Measurements from ENCODE around the gene EPPIN. TPM values are rescaled to one million over a fixed set of nuclear protein-coding genes. Genes with fewer than 3 reads are reported as not detected.

Gene EPPIN
- total and polyA plus RNA-seq, 8 donors, result not detected

- intact Hi-C loops (cut with DNase I), result no loop called here
- Histone ChIP-seq H3K27me3 (no peaks in the 10 kb centered on the region), H3K27ac (no peak overlapping the region), H3K4me1 (no peaks in the 10 kb centered on the region), H3K4me3 (no peak overlapping the region), H3K9me3 (no peaks in the 10 kb centered on the region), H3K36me3 (no peaks in the 10 kb centered on the region)
- DNase-seq, result no peak
- TF ChIP-seq, protein P1, sequence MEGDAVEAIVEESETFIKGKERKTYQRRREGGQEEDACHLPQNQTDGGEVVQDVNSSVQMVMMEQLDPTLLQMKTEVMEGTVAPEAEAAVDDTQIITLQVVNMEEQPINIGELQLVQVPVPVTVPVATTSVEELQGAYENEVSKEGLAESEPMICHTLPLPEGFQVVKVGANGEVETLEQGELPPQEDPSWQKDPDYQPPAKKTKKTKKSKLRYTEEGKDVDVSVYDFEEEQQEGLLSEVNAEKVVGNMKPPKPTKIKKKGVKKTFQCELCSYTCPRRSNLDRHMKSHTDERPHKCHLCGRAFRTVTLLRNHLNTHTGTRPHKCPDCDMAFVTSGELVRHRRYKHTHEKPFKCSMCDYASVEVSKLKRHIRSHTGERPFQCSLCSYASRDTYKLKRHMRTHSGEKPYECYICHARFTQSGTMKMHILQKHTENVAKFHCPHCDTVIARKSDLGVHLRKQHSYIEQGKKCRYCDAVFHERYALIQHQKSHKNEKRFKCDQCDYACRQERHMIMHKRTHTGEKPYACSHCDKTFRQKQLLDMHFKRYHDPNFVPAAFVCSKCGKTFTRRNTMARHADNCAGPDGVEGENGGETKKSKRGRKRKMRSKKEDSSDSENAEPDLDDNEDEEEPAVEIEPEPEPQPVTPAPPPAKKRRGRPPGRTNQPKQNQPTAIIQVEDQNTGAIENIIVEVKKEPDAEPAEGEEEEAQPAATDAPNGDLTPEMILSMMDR (IDR thresholded peaks at IDR 0.05), result no peak
- no peak for FAIRE-seq
- WGBS, 2 donors, result 80 to 83% methylated on average over 1 of the region's 1 CpG
- no peak for ATAC-seq
Measured at GRCh38 chr20:45495501-45495941, 51.7 kb downstream of the EPPIN start.

Other genes with a start within 250 kb of the EPPIN start
- gene RBPJL, start 240.6 kb downstream of the EPPIN start, total RNA-seq, result 100 to 1,000 TPM; 169 to 591 (median 427) TPM
- gene RBPJL, start 240.6 kb downstream of the EPPIN start, polyA plus RNA-seq, result 1,000 to 10,000 TPM; 1,163 to 1,575 TPM
- gene MATN4, start 239.1 kb downstream of the EPPIN start, total RNA-seq, result 1 to 10 TPM in 5 of 6 donors, under 1 TPM in 1; 0.89 to 6.4 (median 2.3) TPM
- gene MATN4, start 239.1 kb downstream of the EPPIN start, polyA plus RNA-seq, result 1 to 10 TPM; 1.5 to 3.1 TPM
- 100 to 1,000 TPM in 2 of 6 donors, 10 to 100 TPM in 4; 50.9 to 208 (median 56.0) TPM for gene SDC4, start 199.0 kb downstream of the EPPIN start, total RNA-seq
- 10 to 100 TPM; 48.2 to 54.8 TPM for gene SDC4, start 199.0 kb downstream of the EPPIN start, polyA plus RNA-seq
- 10 to 100 TPM; 11.1 to 19.0 (median 16.5) TPM for gene SYS1, start 184.2 kb downstream of the EPPIN start, total RNA-seq
- 10 to 100 TPM in 1 of 2 donors, 1 to 10 TPM in 1; 9.6 to 13.7 TPM for gene SYS1, start 184.2 kb downstream of the EPPIN start, polyA plus RNA-seq
- under 1 TPM in 1 of 6 donors, not detected in 5; 0.44 TPM for gene TP53TG5, start 169.1 kb downstream of the EPPIN start, total RNA-seq
- gene TP53TG5, start 169.1 kb downstream of the EPPIN start, polyA plus RNA-seq, result not detected
- 10 to 100 TPM; 11.6 to 25.7 (median 17.9) TPM for gene DBNDD2, start 139.1 kb downstream of the EPPIN start, total RNA-seq
- 10 to 100 TPM; 21.2 to 31.0 TPM for gene DBNDD2, start 139.1 kb downstream of the EPPIN start, polyA plus RNA-seq
- 10 to 100 TPM; 35.3 to 59.1 (median 46.2) TPM for gene PIGT, start 131.3 kb downstream of the EPPIN start, total RNA-seq
- 10 to 100 TPM; 60.7 to 69.1 TPM for gene PIGT, start 131.3 kb downstream of the EPPIN start, polyA plus RNA-seq
- gene WFDC2, start 77.6 kb downstream of the EPPIN start, total RNA-seq, result 10 to 100 TPM in 3 of 6 donors, 1 to 10 TPM in 3; 5.0 to 49.5 (median 11.0) TPM
- gene WFDC2, start 77.6 kb downstream of the EPPIN start, polyA plus RNA-seq, result 10 to 100 TPM; 16.7 to 21.4 TPM
- gene SPINT3, start 31.8 kb downstream of the EPPIN start, total RNA-seq, result not detected
- gene SPINT3, start 31.8 kb downstream of the EPPIN start, polyA plus RNA-seq, result not detected
- not detected for gene WFDC6, start 7.9 kb downstream of the EPPIN start, total RNA-seq
- gene WFDC6, start 7.9 kb downstream of the EPPIN start, polyA plus RNA-seq, result not detected
- gene WFDC8, start 31.9 kb upstream of the EPPIN start, total RNA-seq, result not detected
- not detected for gene WFDC8, start 31.9 kb upstream of the EPPIN start, polyA plus RNA-seq
- not detected for gene WFDC10A, start 82.3 kb upstream of the EPPIN start, total RNA-seq
- not detected for gene WFDC10A, start 82.3 kb upstream of the EPPIN start, polyA plus RNA-seq
- not detected for gene WFDC9, start 83.9 kb upstream of the EPPIN start, total RNA-seq
- gene WFDC9, start 83.9 kb upstream of the EPPIN start, polyA plus RNA-seq, result not detected
- gene WFDC11, start 122.8 kb upstream of the EPPIN start, total RNA-seq, result not detected
- gene WFDC11, start 122.8 kb upstream of the EPPIN start, polyA plus RNA-seq, result not detected
- gene WFDC13, start 154.6 kb upstream of the EPPIN start, total RNA-seq, result not detected
- not detected for gene WFDC13, start 154.6 kb upstream of the EPPIN start, polyA plus RNA-seq
- not detected for gene WFDC10B, start 157.6 kb upstream of the EPPIN start, total RNA-seq
- gene WFDC10B, start 157.6 kb upstream of the EPPIN start, polyA plus RNA-seq, result not detected
- gene SPINT4, start 174.9 kb upstream of the EPPIN start, total RNA-seq, result not detected
- not detected for gene SPINT4, start 174.9 kb upstream of the EPPIN start, polyA plus RNA-seq
- gene WFDC3, start 244.5 kb upstream of the EPPIN start, total RNA-seq, result under 1 TPM in 4 of 6 donors, not detected in 2; 0.35 to 0.81 (median 0.48) TPM
- 1 to 10 TPM in 1 of 2 donors, under 1 TPM in 1; 0.95 to 1.8 TPM for gene WFDC3, start 244.5 kb upstream of the EPPIN start, polyA plus RNA-seq
- 10 to 100 TPM in 3 of 6 donors, 1 to 10 TPM in 3; 7.4 to 15.3 (median 8.9) TPM for gene DNTTIP1, start 244.6 kb upstream of the EPPIN start, total RNA-seq
- gene DNTTIP1, start 244.6 kb upstream of the EPPIN start, polyA plus RNA-seq, result 10 to 100 TPM; 15.5 to 22.0 TPM

Data from pancreas (tissue), 10 donors.